ENCODE results near the gene PSMB10.

Gene PSMB10

DNA sequence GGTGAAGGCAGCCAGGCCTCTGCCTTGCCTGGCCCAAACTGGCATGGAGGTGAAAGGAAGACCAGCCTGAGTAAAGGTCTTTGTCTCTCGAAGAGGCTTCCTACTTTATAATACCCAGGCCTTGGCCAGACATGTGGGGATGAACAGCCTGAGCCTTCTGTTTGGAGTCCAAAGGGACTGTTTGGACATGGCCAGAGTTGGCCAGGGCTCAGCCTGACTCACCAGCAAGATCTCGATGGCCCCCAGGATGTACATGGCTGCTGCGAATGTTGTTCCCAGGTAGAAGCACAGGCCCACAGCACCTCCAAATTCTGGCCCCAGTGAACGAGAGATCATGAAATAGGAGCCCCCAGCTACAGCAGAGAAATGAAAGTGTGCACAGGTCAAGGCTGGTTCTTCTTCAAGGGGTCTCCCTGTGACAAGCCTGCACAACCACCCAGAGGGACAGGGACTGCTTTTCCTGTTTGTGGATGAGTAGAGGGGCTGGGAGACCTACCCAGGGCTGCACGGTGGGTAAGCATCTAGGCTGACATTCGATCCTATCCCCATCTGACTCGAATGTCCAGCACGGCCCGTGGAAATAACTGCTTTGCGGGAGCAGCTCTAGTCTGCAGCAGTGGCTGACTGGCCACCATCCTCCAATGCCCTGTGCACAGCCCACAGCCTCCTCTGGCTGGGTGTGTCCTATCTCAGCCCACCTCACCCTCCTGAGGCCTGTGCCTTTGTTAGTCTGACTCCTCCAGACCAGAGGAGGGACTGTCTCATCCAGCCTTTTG lies 18.0 kb upstream of the PSMB10 start:
- Histone ChIP-seq H3K36me3 (ENCODE audit: control insufficient read depth, insufficient read depth, low read length) (no peaks in the 10 kb centered on the region), H3K79me2 (peaks cover 4% of the 10 kb centered on the region), H3K27me3 (ENCODE audit: control insufficient read depth, insufficient read depth, low read length) (no peaks in the 10 kb centered on the region), H3K4me1 (no peaks in the 10 kb centered on the region), H2AFZ (no peak overlapping the region), H3K27ac (no peak overlapping the region), H3K4me3 (ENCODE audit: low read depth, low read length) (no peak overlapping the region), H3K9me3 (ENCODE audit: control insufficient read depth, low read length) (no peaks in the 10 kb centered on the region), H3K4me2 (ENCODE audit: low read length) (no peak overlapping the region), H3K9ac (no peak overlapping the region)
- TF ChIP-seq, protein P1, sequence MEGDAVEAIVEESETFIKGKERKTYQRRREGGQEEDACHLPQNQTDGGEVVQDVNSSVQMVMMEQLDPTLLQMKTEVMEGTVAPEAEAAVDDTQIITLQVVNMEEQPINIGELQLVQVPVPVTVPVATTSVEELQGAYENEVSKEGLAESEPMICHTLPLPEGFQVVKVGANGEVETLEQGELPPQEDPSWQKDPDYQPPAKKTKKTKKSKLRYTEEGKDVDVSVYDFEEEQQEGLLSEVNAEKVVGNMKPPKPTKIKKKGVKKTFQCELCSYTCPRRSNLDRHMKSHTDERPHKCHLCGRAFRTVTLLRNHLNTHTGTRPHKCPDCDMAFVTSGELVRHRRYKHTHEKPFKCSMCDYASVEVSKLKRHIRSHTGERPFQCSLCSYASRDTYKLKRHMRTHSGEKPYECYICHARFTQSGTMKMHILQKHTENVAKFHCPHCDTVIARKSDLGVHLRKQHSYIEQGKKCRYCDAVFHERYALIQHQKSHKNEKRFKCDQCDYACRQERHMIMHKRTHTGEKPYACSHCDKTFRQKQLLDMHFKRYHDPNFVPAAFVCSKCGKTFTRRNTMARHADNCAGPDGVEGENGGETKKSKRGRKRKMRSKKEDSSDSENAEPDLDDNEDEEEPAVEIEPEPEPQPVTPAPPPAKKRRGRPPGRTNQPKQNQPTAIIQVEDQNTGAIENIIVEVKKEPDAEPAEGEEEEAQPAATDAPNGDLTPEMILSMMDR (IDR thresholded peaks at IDR 0.05) = no peak

DNA sequence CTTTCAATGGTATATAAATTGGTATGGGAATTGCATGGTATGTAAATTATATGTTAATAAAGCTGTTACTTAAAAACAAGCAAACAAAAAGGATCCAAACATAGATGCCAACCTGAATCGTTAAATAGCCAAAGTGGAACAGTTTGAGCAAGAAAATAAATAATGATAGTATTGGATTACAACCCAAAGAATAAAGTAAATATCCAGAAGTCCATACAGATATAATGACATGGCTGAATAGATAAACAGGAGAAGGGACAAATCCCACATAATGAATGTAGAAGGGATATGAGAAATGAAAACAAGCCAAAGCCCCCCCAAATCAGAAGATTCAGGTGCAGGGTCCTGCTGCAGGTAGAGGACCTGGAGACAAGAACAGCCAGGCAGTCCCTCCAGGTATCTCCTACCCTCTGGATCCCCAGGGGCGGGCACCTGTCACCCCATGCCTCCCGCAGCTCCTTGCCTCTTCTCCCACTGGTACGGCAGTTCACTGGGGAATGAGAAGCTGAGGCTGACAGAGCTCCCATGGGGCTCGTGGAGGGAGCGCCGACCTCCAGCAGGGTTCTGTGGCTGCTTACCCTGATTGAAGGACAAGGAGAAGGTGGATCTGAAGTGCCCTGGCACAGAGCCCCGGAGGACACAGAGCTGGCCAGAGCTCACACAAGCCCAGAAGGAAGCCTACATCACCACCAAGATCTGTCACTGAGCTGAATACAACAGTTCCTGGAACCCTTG lies 17.2 kb upstream of the PSMB10 start:
- Histone ChIP-seq H3K27ac (no peak overlapping the region), H2AFZ (no peak overlapping the region), H3K9ac (no peak overlapping the region), H3K4me3 (ENCODE audit: low read depth, low read length) (no peak overlapping the region), H3K27me3 (ENCODE audit: control insufficient read depth, insufficient read depth, low read length) (no peaks in the 10 kb centered on the region), H3K36me3 (ENCODE audit: control insufficient read depth, insufficient read depth, low read length) (no peaks in the 10 kb centered on the region), H3K79me2 (peaks cover 4% of the 10 kb centered on the region), H3K4me2 (ENCODE audit: low read length) (no peak overlapping the region), H3K4me1 (no peaks in the 10 kb centered on the region), H3K9me3 (ENCODE audit: control insufficient read depth, low read length) (no peaks in the 10 kb centered on the region)
- TF ChIP-seq, protein P1 (IDR thresholded peaks at IDR 0.05) = no peak

DNA sequence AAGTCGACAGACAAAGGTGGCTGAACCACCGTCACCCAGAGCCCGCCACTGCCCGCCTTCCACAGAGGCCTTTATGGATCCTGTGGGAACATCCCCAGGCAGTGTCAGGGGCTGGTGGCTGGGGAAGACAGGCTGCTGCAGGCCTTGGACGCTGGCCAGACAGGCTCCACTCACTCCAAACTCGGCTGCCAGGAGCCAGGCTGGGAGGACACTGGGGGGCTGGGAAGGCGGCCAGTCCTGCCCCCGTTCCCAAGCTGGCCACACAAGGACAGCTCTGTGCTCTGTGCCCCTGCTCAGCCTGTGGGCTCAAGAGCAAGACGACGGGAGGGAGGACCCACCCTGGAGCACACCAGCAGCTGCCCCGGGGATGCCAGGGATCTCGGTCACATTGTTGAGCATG lies 14.8 kb upstream of the PSMB10 start:
- no peak overlapping the region for H3K9ac ChIP-seq

DNA sequence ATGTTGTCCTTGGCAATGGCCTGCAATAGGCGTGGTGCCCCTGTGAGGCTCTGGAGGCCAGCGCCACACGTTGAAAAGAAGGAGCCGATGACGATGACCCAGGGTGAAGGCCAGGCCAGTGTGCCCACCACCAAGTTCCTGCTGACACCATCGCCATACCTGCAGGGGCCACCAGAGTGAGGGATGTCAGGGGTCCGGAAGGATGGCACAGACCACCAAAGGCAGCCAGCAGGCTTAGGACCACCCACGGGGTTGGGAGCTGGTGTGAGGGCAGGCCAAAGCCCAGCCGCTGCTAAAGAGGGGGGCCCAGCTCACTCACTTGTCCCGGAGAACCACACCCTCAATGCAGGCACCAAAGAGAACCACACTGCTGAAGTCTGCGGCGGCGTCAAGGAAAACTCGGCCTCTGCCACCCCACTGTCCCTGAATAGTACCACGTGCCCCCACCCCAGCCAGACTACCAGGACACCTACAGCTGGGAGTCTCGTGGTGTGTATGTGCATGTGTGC lies 13.7 kb upstream of the PSMB10 start:
- Histone ChIP-seq H3K4me3 (ENCODE audit: low read depth, low read length) (no peak overlapping the region), H3K27me3 (ENCODE audit: control insufficient read depth, insufficient read depth, low read length) (no peaks in the 10 kb centered on the region), H3K4me2 (ENCODE audit: low read length) (no peak overlapping the region), H3K9me3 (ENCODE audit: control insufficient read depth, low read length) (no peaks in the 10 kb centered on the region), H2AFZ (no peak overlapping the region), H3K79me2 (peaks cover 2% of the 10 kb centered on the region), H3K9ac (no peak overlapping the region), H3K27ac (no peak overlapping the region), H3K4me1 (no peaks in the 10 kb centered on the region), H3K36me3 (ENCODE audit: control insufficient read depth, insufficient read depth, low read length) (no peaks in the 10 kb centered on the region)
- TF ChIP-seq, protein P1 (IDR thresholded peaks at IDR 0.05) = no peak

More for the DNA sequence above, 14.8 kb upstream of the PSMB10 start:
- Histone ChIP-seq H3K4me1 (no peaks in the 10 kb centered on the region), H3K9me3 (ENCODE audit: control insufficient read depth, low read length) (no peaks in the 10 kb centered on the region), H3K27ac (no peak overlapping the region), H3K4me2 (ENCODE audit: low read length) (no peak overlapping the region), H3K27me3 (ENCODE audit: control insufficient read depth, insufficient read depth, low read length) (no peaks in the 10 kb centered on the region), H3K4me3 (ENCODE audit: low read depth, low read length) (no peak overlapping the region), H3K36me3 (ENCODE audit: control insufficient read depth, insufficient read depth, low read length) (no peaks in the 10 kb centered on the region), H3K79me2 (peaks cover 2% of the 10 kb centered on the region), H2AFZ (no peak overlapping the region)
- TF ChIP-seq, protein P1 (IDR thresholded peaks at IDR 0.05) = no peak
